ENCODE results near the gene TRAPPC3.

The TRAPPC3 gene

GRCh38 chr1:36096500-36097432 is 52.5 kb downstream of the TRAPPC3 start:
- DNase-seq (ENCODE audit: low read depth in 1 of 2, low spot score in 1 of 2) = peak in 1 of 2 experiments; percentile 24
- no peak for TF ChIP-seq JUND (IDR thresholded peaks at IDR 0.05; ENCODE audit: low read depth)
- in situ Hi-C loops (cut with HindIII; ENCODE audit: low pct_unique_long_range_greater_than_20kb, low sequenced_read_pairs) = no loop called here

GRCh38 chr1:36095760-36096405 is 53.4 kb downstream of the TRAPPC3 start:
- in situ Hi-C loops (cut with HindIII; ENCODE audit: low pct_unique_long_range_greater_than_20kb, low sequenced_read_pairs) = no loop called here
- no peak for TF ChIP-seq JUND (IDR thresholded peaks at IDR 0.05; ENCODE audit: low read depth)
- no peak for DNase-seq (ENCODE audit: low read depth in 1 of 2, low spot score in 1 of 2)

- in situ Hi-C loops (cut with HindIII; ENCODE audit: low pct_unique_long_range_greater_than_20kb, low sequenced_read_pairs) = no loop called here
- no peak for TF ChIP-seq JUND (IDR thresholded peaks at IDR 0.05; ENCODE audit: low read depth)
- DNase-seq (ENCODE audit: low read depth in 1 of 2, low spot score in 1 of 2) = no peak
Measured at GRCh38 chr1:36094621-36095061, 54.6 kb downstream of the TRAPPC3 start.

- TF ChIP-seq JUND (IDR thresholded peaks at IDR 0.05; ENCODE audit: low read depth) = no peak
- DNase-seq (ENCODE audit: low read depth in 1 of 2, low spot score in 1 of 2) = no peak
- in situ Hi-C loops (cut with HindIII; ENCODE audit: low pct_unique_long_range_greater_than_20kb, low sequenced_read_pairs) = no loop called here
Measured at GRCh38 chr1:36093929-36094328, 55.4 kb downstream of the TRAPPC3 start.

GRCh38 chr1:36093226-36093625 is 56.1 kb downstream of the TRAPPC3 start:
- no peak for DNase-seq (ENCODE audit: low read depth in 1 of 2, low spot score in 1 of 2)
- no peak for TF ChIP-seq JUND (IDR thresholded peaks at IDR 0.05; ENCODE audit: low read depth)
- in situ Hi-C loops (cut with HindIII; ENCODE audit: low pct_unique_long_range_greater_than_20kb, low sequenced_read_pairs) = no loop called here

GRCh38 chr1:36092798-36093185 is 56.5 kb downstream of the TRAPPC3 start:
- no peak for DNase-seq (ENCODE audit: low read depth in 1 of 2, low spot score in 1 of 2)
- no peak for TF ChIP-seq JUND (IDR thresholded peaks at IDR 0.05; ENCODE audit: low read depth)
- in situ Hi-C loops (cut with HindIII; ENCODE audit: low pct_unique_long_range_greater_than_20kb, low sequenced_read_pairs) = no loop called here

- no peak for TF ChIP-seq JUND (IDR thresholded peaks at IDR 0.05; ENCODE audit: low read depth)
- DNase-seq (ENCODE audit: low read depth in 1 of 2, low spot score in 1 of 2) = no peak
- in situ Hi-C loops (cut with HindIII; ENCODE audit: low pct_unique_long_range_greater_than_20kb, low sequenced_read_pairs) = no loop called here
Measured at GRCh38 chr1:36092166-36092797, 57.0 kb downstream of the TRAPPC3 start.

GRCh38 chr1:36091698-36092097 is 57.6 kb downstream of the TRAPPC3 start:
- TF ChIP-seq JUND (IDR thresholded peaks at IDR 0.05; ENCODE audit: low read depth) = no peak
- in situ Hi-C loops (cut with HindIII; ENCODE audit: low pct_unique_long_range_greater_than_20kb, low sequenced_read_pairs) = no loop called here
- DNase-seq (ENCODE audit: low read depth in 1 of 2, low spot score in 1 of 2) = no peak

GRCh38 chr1:36091141-36091540 is 58.1 kb downstream of the TRAPPC3 start:
- no peak for TF ChIP-seq JUND (IDR thresholded peaks at IDR 0.05; ENCODE audit: low read depth)
- DNase-seq (ENCODE audit: low read depth in 1 of 2, low spot score in 1 of 2) = no peak
- in situ Hi-C loops (cut with HindIII; ENCODE audit: low pct_unique_long_range_greater_than_20kb, low sequenced_read_pairs) = no loop called here

- no peak for DNase-seq (ENCODE audit: low read depth in 1 of 2, low spot score in 1 of 2)
- in situ Hi-C loops (cut with HindIII; ENCODE audit: low pct_unique_long_range_greater_than_20kb, low sequenced_read_pairs) = no loop called here
Measured at GRCh38 chr1:36089393-36090121, 59.7 kb downstream of the TRAPPC3 start.

GRCh38 chr1:36088577-36089392 is 60.5 kb downstream of the TRAPPC3 start, which contains the start of gene ADPRS:
Gene ADPRS (plus strand): TSS chr1:36088892. CDS start chr1:36088905, 13 bp downstream.
- in situ Hi-C loops (cut with HindIII; ENCODE audit: low pct_unique_long_range_greater_than_20kb, low sequenced_read_pairs) = no loop called here
- no peak for TF ChIP-seq JUND (IDR thresholded peaks at IDR 0.05; ENCODE audit: low read depth)

More at GRCh38 chr1:36089393-36090121, 59.7 kb downstream of the TRAPPC3 start:
- no peak for TF ChIP-seq JUND (IDR thresholded peaks at IDR 0.05; ENCODE audit: low read depth)

More at GRCh38 chr1:36088577-36089392, 60.5 kb downstream of the TRAPPC3 start, which contains the start of gene ADPRS:
- peak; percentile 71 to 86 for DNase-seq (ENCODE audit: low read depth in 1 of 2, low spot score in 1 of 2)

Measured in T47D (cell line).